Esophagus muscularis mucosa (tissue), 4 donors: ENCODE measurements around the gene PIH1D1.

Experiments
- EP300 ChIP-seq: sonication (generic); formaldehyde crosslinking; IDR thresholded peaks from one replicate; pipeline ENCODE4 v1.6.1; 2017; ENCODE audit warnings: antibody characterized with exemption
- POLR2A ChIP-seq: fragments of 450-650 bp; IDR thresholded peaks from one replicate; pipeline ENCODE4 v1.6.1; 2017; ENCODE audit warnings: antibody characterized with exemption, moderate library complexity, mild to moderate bottlenecking, low read depth
- POLR2AphosphoS5 ChIP-seq, 2 donors: sonication (generic); formaldehyde crosslinking; IDR thresholded peaks; one replicate each; pipeline ENCODE4 v1.6.1; 2017; ENCODE audit warnings: antibody characterized with exemption in 2 of 2
- TF ChIP-seq, protein P1 (sequence below), 3 experiments: fragments of 200-600 bp in 2 of 3; fragments of 450-650 bp in 1 of 3; sonication (generic) in 2 of 3; IDR thresholded peaks; one replicate each; pipeline ENCODE4 v1.5.1; 2017 to 2019; ENCODE audit warnings: antibody characterized with exemption in 3 of 3, mild to moderate bottlenecking in 2 of 3, moderate library complexity in 1 of 3

DNA sequence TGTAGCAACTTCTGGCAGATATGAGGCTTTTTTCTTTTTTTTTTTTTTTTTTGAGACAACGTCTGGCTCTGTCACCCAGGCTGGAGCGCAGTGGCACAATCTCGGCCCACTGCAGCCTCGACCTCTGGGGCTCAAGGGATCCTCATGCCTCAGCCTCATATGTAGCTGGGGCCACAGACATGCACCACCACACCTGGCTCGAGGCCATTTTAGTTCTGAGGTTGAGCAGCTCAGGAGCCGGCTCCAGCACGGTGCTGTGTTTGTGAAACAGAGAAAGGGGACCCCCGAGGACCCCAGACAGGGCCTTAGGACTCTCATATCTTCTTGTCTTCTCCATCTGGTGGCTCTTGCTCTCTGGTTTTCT lies 19.0 kb upstream of the PIH1D1 start:
- TF ChIP-seq POLR2AphosphoS5 (IDR thresholded peaks at IDR 0.05) (no peak), POLR2A (no peak), EP300 (no peak)
- TF ChIP-seq, protein P1, sequence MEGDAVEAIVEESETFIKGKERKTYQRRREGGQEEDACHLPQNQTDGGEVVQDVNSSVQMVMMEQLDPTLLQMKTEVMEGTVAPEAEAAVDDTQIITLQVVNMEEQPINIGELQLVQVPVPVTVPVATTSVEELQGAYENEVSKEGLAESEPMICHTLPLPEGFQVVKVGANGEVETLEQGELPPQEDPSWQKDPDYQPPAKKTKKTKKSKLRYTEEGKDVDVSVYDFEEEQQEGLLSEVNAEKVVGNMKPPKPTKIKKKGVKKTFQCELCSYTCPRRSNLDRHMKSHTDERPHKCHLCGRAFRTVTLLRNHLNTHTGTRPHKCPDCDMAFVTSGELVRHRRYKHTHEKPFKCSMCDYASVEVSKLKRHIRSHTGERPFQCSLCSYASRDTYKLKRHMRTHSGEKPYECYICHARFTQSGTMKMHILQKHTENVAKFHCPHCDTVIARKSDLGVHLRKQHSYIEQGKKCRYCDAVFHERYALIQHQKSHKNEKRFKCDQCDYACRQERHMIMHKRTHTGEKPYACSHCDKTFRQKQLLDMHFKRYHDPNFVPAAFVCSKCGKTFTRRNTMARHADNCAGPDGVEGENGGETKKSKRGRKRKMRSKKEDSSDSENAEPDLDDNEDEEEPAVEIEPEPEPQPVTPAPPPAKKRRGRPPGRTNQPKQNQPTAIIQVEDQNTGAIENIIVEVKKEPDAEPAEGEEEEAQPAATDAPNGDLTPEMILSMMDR (IDR thresholded peaks at IDR 0.05): no peak
